ENCODE measurements around the gene TNFRSF1A. TPM values are rescaled to one million over a fixed set of nuclear protein-coding genes. Genes with fewer than 3 reads are reported as not detected.

TNFRSF1A gene
- total RNA-seq, 1 experiment from 2014 or later, result 91.5 TPM

DNA sequence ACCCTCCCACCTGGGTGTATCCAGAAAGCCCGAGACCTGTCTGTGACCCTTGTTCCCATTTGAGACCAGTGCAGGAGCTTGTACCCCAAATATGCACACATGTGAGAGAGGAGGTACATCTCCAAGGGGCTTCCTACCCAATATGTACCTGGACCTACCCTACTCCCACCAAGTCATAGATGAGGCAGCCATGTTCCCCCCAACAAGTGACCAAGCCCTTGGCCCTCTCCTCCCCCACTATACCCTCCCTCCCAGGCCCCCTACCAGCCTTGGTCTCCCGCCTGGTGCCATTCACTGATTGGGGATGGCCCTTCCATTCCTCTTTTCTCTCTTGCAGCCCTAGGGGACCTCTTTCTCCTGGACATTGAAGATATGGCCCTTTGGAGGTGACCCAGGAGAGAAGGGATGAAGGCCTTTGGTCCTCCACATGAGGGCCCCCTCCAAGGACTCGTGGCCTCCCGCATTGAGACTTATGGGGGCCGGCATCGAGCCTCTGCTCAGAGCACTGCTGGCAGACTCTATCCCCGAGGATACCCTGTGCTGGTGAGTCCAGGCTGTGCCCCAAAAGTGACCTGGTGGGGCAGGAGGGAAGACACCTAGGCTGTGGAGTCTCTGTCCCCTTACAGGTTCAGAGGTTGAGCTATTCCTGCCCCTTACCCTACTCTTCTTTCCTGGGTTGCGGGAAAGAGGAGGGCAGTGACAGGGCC, 29.9 kb downstream of the TNFRSF1A start:
- no peaks in the 10 kb centered on the region for H3K9me3 ChIP-seq (ENCODE audit: low read depth, low read length, poor library complexity, severe bottlenecking)
- no peaks in the 10 kb centered on the region for H3K36me3 ChIP-seq (ENCODE audit: insufficient read depth, low read length, poor library complexity, severe bottlenecking)
- BruUV-seq (replicated peaks), result no TSS peak
- intact Hi-C loops (cut with micrococcal nuclease; ENCODE audit: unreplicated experiment), result no loop called here
- H3K27ac ChIP-seq (ENCODE audit: low read depth, low read length, poor library complexity, severe bottlenecking), result no peak overlapping the region
- no peak overlapping the region for H3K4me3 ChIP-seq (ENCODE audit: low read depth, low read length, poor library complexity, severe bottlenecking)
- POLR2A ChIA-PET (ENCODE audit: low non-redundant PET), result no interaction called here
- no peak for TF ChIP-seq EZH2 (IDR thresholded peaks at IDR 0.05; ENCODE audit: borderline replicate concordance, low read depth, low read length, poor library complexity, severe bottlenecking)
- TF ChIP-seq, protein P1, sequence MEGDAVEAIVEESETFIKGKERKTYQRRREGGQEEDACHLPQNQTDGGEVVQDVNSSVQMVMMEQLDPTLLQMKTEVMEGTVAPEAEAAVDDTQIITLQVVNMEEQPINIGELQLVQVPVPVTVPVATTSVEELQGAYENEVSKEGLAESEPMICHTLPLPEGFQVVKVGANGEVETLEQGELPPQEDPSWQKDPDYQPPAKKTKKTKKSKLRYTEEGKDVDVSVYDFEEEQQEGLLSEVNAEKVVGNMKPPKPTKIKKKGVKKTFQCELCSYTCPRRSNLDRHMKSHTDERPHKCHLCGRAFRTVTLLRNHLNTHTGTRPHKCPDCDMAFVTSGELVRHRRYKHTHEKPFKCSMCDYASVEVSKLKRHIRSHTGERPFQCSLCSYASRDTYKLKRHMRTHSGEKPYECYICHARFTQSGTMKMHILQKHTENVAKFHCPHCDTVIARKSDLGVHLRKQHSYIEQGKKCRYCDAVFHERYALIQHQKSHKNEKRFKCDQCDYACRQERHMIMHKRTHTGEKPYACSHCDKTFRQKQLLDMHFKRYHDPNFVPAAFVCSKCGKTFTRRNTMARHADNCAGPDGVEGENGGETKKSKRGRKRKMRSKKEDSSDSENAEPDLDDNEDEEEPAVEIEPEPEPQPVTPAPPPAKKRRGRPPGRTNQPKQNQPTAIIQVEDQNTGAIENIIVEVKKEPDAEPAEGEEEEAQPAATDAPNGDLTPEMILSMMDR (conservative IDR thresholded peaks at IDR 0.05; ENCODE audit: low read depth, low read length), result no peak
- no peak for DNase-seq (ENCODE audit: low spot score)
- no peaks in the 10 kb centered on the region for H3K27me3 ChIP-seq (replicated peaks; ENCODE audit: insufficient read depth, low read depth, low read length, poor library complexity)
- no peaks in the 10 kb centered on the region for H3K4me1 ChIP-seq (ENCODE audit: insufficient read depth, low read length, poor library complexity, severe bottlenecking)
- CTCF ChIA-PET, result no interaction called here

DNA sequence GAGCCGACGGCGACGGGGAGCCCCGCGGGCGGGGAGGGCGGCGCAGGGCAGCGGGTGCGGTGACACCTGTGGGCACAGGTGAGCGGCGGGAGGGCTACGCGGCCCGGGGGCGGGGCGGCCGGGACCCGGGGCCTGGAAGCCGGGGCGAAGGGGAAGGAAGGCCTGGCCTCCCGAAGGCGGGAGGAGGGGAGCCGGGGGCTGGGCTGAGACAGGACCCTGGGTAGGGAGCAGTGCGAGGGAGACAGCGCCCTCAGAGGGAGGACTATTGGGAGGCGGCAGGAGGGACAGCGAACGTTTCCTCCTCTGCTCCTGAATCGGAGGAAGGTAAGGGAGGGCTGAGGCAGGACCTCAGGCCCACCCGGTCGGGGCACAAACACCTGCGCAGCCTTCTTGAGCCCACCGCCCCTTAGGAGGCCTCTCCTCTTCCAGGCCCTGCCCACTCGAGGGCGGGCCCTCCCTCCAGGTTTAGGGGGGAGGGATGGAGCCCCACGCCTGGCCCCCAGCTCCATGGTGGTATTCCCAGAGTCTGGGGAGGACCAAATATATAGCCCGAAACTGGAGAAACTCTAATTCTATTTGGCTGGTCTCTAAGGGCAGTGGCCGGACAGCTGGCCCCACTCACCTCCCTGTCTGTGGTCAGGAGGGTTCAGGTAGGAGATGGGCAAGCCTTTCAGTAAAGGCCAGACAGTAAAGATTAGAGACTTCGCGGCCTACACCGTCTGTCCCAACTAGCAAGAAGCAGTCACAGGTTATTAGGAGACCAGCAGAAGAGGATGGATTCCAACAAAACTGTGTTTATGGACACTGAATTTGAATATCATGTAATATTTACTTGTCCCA, 30.9 kb downstream of the TNFRSF1A start:
- H3K27me3 ChIP-seq (replicated peaks; ENCODE audit: insufficient read depth, low read depth, low read length, poor library complexity), result no peaks in the 10 kb centered on the region
- POLR2A ChIA-PET (ENCODE audit: low non-redundant PET), result no interaction called here
- H3K9me3 ChIP-seq (ENCODE audit: low read depth, low read length, poor library complexity, severe bottlenecking), result no peaks in the 10 kb centered on the region
- H3K36me3 ChIP-seq (ENCODE audit: insufficient read depth, low read length, poor library complexity, severe bottlenecking), result no peaks in the 10 kb centered on the region
- H3K4me3 ChIP-seq (ENCODE audit: low read depth, low read length, poor library complexity, severe bottlenecking), result peak overlapping the region; percentile 34
- CTCF ChIA-PET, result no interaction called here
- no peaks in the 10 kb centered on the region for H3K4me1 ChIP-seq (ENCODE audit: insufficient read depth, low read length, poor library complexity, severe bottlenecking)
- no peak for DNase-seq (ENCODE audit: low spot score)
- intact Hi-C loops (cut with micrococcal nuclease; ENCODE audit: unreplicated experiment), result no loop called here
- no peak overlapping the region for H3K27ac ChIP-seq (ENCODE audit: low read depth, low read length, poor library complexity, severe bottlenecking)
- BruUV-seq (replicated peaks), result no TSS peak
- TF ChIP-seq EZH2 (IDR thresholded peaks at IDR 0.05; ENCODE audit: borderline replicate concordance, low read depth, low read length, poor library complexity, severe bottlenecking), result no peak
- TF ChIP-seq, protein P1 (conservative IDR thresholded peaks at IDR 0.05; ENCODE audit: low read depth, low read length), result no peak

DNA sequence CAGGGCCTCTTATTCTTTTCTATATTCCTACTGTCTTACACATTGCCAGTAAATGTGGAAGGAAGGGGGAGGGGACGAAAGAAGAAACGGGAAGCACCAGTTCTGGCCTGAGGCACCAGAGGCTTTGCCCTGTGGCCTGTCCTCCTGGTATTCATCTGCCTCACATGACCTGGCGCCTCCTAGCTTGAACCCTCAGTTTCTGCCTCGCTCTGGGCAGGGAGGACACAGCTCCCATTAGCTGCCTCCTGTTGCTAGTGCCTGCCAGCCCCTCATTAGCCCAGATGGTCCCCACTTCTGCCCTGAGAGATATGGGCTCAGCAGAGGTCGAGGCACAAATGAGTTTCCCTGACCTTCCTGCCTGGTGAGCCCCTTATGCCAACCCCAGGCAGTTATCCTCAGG, 34.3 kb downstream of the TNFRSF1A start:
- Histone ChIP-seq H3K9me3 (ENCODE audit: low read depth, low read length, poor library complexity, severe bottlenecking) (no peaks in the 10 kb centered on the region), H3K36me3 (ENCODE audit: insufficient read depth, low read length, poor library complexity, severe bottlenecking) (no peaks in the 10 kb centered on the region), H3K4me1 (ENCODE audit: insufficient read depth, low read length, poor library complexity, severe bottlenecking) (no peaks in the 10 kb centered on the region), H3K4me3 (ENCODE audit: low read depth, low read length, poor library complexity, severe bottlenecking) (no peak overlapping the region), H3K27ac (ENCODE audit: low read depth, low read length, poor library complexity, severe bottlenecking) (no peak overlapping the region), H3K27me3 (replicated peaks; ENCODE audit: insufficient read depth, low read depth, low read length, poor library complexity) (no peaks in the 10 kb centered on the region)
- intact Hi-C loops (cut with micrococcal nuclease; ENCODE audit: unreplicated experiment), result no loop called here
- CTCF ChIA-PET, result no interaction called here
- no peak for DNase-seq (ENCODE audit: low spot score)
- no TSS peak for BruUV-seq (replicated peaks)
- POLR2A ChIA-PET (ENCODE audit: low non-redundant PET), result no interaction called here
- TF ChIP-seq, protein P1 (conservative IDR thresholded peaks at IDR 0.05; ENCODE audit: low read depth, low read length), result no peak
- TF ChIP-seq EZH2 (IDR thresholded peaks at IDR 0.05; ENCODE audit: borderline replicate concordance, low read depth, low read length, poor library complexity, severe bottlenecking), result no peak
